Smooth muscle cell (in vitro differentiated cells): ENCODE measurements around the gene PIK3C2B. TPM values are rescaled to one million over a fixed set of nuclear protein-coding genes. Genes with fewer than 3 reads are reported as not detected.

Experiments
- DNase-seq: peaks from one replicate; lab custom pipeline; 2025; ENCODE audit not compliant: unreplicated experiment; lab: John Stamatoyannopoulos, UW
- H2AFZ ChIP-seq: fragments of 200-600 bp; sonication (generic); 2 replicates; pipeline ENCODE4 v1.6.0; 2016; ENCODE audit warnings: antibody characterized with exemption, low read depth, mild to moderate bottlenecking
- H3F3A ChIP-seq: fragments of 200-600 bp; sonication (generic); 2 replicates; pipeline ENCODE4 v1.6.0; 2017; ENCODE audit warnings: antibody characterized with exemption, low read depth
- H3K27ac ChIP-seq: fragments of 200-600 bp; sonication (generic); 2 replicates; pipeline ENCODE4 v1.5.1; 2016; ENCODE audit warnings: low read depth, mild to moderate bottlenecking
- H3K27me3 ChIP-seq: fragments of 200-600 bp; sonication (generic); 2 replicates; pipeline ENCODE4 v1.6.1; 2016; ENCODE audit warnings: low read depth, mild to moderate bottlenecking
- H3K36me3 ChIP-seq: fragments of 200-600 bp; sonication (generic); 2 replicates; pipeline ENCODE4 v1.5.1; 2016; ENCODE audit warnings: low read depth
- H3K4me1 ChIP-seq: fragments of 200-600 bp; sonication (generic); 2 replicates; pipeline ENCODE4 v1.5.1; 2016; ENCODE audit warnings: low read depth
- H3K4me2 ChIP-seq: fragments of 200-600 bp; sonication (generic); 2 replicates; pipeline ENCODE4 v1.6.0; 2016; ENCODE audit warnings: mild to moderate bottlenecking
- H3K4me3 ChIP-seq: fragments of 200-600 bp; sonication (generic); 2 replicates; pipeline ENCODE4 v1.5.1; 2016; ENCODE audit warnings: mild to moderate bottlenecking
- H3K79me2 ChIP-seq: fragments of 200-600 bp; sonication (generic); 2 replicates; pipeline ENCODE4 v1.6.0; 2016; ENCODE audit warnings: low read depth, mild to moderate bottlenecking
- H3K9ac ChIP-seq: fragments of 200-600 bp; sonication (generic); 2 replicates; pipeline ENCODE4 v1.6.0; 2016; ENCODE audit warnings: low read depth
- H3K9me3 ChIP-seq: fragments of 200-600 bp; sonication (generic); replicated peaks from 2 replicates; pipeline ENCODE4 v1.5.1; 2016; ENCODE audit warnings: low read depth
- H4K20me1 ChIP-seq: fragments of 200-600 bp; sonication (generic); 2 replicates; pipeline ENCODE4 v1.6.0; 2016; ENCODE audit warnings: low read depth
- WGBS: methylation state at CpG from one replicate; pipeline ENCODE4 v1.1.7; 2016; ENCODE audit warnings: low lambda C conversion rate; 5-methylcytosine and 5-hydroxymethylcytosine counted together
- polyA plus RNA-seq: library from polyadenylated mRNA; unstranded; fragments of >200 nt; fragmentation: Nextera tagmentation; extraction: Ambion mirVana; gene quantifications from 2 replicates; pipeline ENCODE4 v1.2.1, GENCODE V29; 2016
- total RNA-seq: library from RNA; depleted of rRNA; stranded (reverse); fragments of >200 nt; gene quantifications from 2 replicates; pipeline ENCODE4 v1.2.3, GENCODE V29; 2014
- TF ChIP-seq, protein P1 (sequence below): fragments of 200-600 bp; sonication (generic); IDR thresholded peaks from 2 replicates; pipeline ENCODE4 v1.5.1; 2017; ENCODE audit warnings: borderline replicate concordance, mild to moderate bottlenecking, antibody characterized with exemption; ENCODE audit not compliant: insufficient read depth, poor library complexity, severe bottlenecking

PIK3C2B gene
- total and polyA plus RNA-seq, 2 experiments from 2014 or later = 3.0 to 9.5 TPM

DNA sequence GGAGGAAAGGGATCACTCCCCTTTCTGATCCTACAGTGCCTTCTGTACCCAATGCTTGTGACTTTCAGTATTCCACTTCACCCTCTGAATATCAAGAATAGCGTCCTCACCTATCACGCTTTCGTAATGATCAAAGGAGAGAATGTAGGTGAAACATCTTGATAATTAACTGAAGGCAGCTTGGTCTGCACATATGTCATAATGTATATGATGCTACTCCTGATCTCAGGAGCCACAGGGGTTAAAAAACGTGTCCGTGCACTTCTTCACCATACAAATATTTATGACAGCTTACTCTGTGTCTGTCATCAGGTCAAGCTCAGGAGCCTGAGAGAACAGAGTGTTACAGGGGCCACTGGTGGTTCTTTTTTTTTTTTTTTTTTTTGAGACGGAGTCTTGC is 1.2 kb upstream of the PIK3C2B start:
- peak overlapping the region; percentile 95 for H3K4me3 ChIP-seq
- no peaks in the 10 kb centered on the region for H3K36me3 ChIP-seq
- no peak overlapping the region for H3K9ac ChIP-seq
- no peaks in the 10 kb centered on the region for H3K9me3 ChIP-seq
- peaks cover 12% of the 10 kb centered on the region for H3K79me2 ChIP-seq
- WGBS = 76% methylated on average over 6 of the region's 6 CpGs
- H4K20me1 ChIP-seq = peaks cover 11% of the 10 kb centered on the region
- H3K27me3 ChIP-seq = no peaks in the 10 kb centered on the region
- H3K4me1 ChIP-seq = peaks cover 19% of the 10 kb centered on the region
- peaks cover 3% of the 10 kb centered on the region for H3F3A ChIP-seq
- no peak for DNase-seq
- H2AFZ ChIP-seq = no peak overlapping the region
- TF ChIP-seq, protein P1, sequence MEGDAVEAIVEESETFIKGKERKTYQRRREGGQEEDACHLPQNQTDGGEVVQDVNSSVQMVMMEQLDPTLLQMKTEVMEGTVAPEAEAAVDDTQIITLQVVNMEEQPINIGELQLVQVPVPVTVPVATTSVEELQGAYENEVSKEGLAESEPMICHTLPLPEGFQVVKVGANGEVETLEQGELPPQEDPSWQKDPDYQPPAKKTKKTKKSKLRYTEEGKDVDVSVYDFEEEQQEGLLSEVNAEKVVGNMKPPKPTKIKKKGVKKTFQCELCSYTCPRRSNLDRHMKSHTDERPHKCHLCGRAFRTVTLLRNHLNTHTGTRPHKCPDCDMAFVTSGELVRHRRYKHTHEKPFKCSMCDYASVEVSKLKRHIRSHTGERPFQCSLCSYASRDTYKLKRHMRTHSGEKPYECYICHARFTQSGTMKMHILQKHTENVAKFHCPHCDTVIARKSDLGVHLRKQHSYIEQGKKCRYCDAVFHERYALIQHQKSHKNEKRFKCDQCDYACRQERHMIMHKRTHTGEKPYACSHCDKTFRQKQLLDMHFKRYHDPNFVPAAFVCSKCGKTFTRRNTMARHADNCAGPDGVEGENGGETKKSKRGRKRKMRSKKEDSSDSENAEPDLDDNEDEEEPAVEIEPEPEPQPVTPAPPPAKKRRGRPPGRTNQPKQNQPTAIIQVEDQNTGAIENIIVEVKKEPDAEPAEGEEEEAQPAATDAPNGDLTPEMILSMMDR = no peak
- H3K4me2 ChIP-seq = no peak overlapping the region
- H3K27ac ChIP-seq = no peak overlapping the region

DNA sequence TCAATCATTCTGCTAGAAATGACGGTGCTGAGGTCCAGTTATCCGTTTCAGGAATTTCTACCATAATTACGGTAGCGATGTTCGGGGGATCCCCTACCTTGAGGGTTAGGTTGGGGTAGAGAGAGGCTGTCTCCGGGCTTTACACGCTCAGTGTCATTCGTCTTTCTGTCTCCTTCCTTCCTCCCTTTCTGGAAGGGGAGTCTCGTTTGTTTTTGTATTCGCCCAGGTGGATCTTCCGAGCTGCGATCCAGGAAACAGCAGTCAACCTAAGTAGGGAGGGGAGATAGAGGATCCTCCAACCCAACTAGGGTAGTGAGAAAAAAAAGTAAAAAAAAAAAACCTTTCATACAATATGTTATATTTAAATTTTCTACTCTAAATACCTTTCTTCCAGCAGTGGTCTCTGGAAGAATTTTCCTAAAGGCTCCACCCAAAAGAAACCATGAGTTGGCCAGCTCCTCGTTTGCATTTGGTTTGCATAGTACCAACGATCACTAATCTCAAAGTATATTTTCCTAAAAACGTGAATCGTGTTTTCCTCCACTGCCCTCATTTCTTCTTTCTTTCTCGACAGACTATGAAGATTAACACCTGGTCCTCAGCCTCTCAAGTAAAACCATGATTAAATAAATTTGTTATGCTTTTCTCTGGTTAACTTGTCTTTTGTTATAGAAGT is 611 bp upstream of the PIK3C2B start:
- TF ChIP-seq, protein P1 = no peak
- Histone ChIP-seq H3K79me2 (peaks cover 12% of the 10 kb centered on the region), H3K4me2 (peak overlapping the region; percentile 85), H4K20me1 (peaks cover 16% of the 10 kb centered on the region), H3K4me1 (peaks cover 19% of the 10 kb centered on the region), H3K36me3 (no peaks in the 10 kb centered on the region), H2AFZ (peak overlapping the region; percentile 42), H3K9me3 (no peaks in the 10 kb centered on the region), H3K4me3 (peak overlapping the region; percentile 95), H3F3A (peaks cover 3% of the 10 kb centered on the region), H3K27me3 (no peaks in the 10 kb centered on the region), H3K27ac (no peak overlapping the region), H3K9ac (no peak overlapping the region)
- no peak for DNase-seq
- WGBS = 7% methylated on average over 17 of the region's 17 CpGs

DNA sequence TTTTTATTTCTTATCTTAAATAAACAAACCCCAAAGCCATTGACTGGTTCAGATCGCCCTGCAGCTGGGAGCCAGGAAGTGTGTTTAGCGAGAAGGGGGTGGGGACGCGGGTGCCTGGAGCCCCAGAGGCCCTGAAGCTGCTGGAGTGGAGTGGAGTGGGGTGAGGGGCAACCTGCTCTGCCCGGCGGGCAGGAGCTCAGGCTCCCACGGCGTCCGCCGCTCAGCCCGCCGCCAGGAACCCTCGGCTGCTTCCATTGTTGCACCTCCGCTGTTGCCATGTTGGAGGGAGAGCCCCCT is 673 bp downstream of the PIK3C2B start:
- H3K79me2 ChIP-seq = peaks cover 12% of the 10 kb centered on the region
- no peaks in the 10 kb centered on the region for H3K27me3 ChIP-seq
- under 1% methylated on average over 14 of the region's 14 CpGs for WGBS
- H3K36me3 ChIP-seq = no peaks in the 10 kb centered on the region
- peak overlapping the region; percentile 27 for H3K9ac ChIP-seq
- H3K27ac ChIP-seq = peak overlapping the region; percentile 32
- TF ChIP-seq, protein P1 = no peak
- DNase-seq = no peak
- H3K4me1 ChIP-seq = peaks cover 19% of the 10 kb centered on the region
- H3K4me3 ChIP-seq = peak overlapping the region; percentile 95
- H3K4me2 ChIP-seq = peak overlapping the region; percentile 85
- H4K20me1 ChIP-seq = peaks cover 19% of the 10 kb centered on the region
- peak overlapping the region; percentile 94 for H2AFZ ChIP-seq
- H3F3A ChIP-seq = peaks cover 3% of the 10 kb centered on the region
- no peaks in the 10 kb centered on the region for H3K9me3 ChIP-seq
